Measurements from ENCODE around the gene TAF7.
"Not testable (repeated sequence)": the region's sequence is repeated elsewhere in the genome, so short reads cannot be mapped to it uniquely, and the experiment has no call there.

The TAF7 gene

GRCh38 chr5:141320225-141321169 lies at the start of gene TAF7:
TAF7 (minus strand) TSS chr5:141320784; CDS start chr5:141320044, 740 bp downstream.
- peak; percentile 82 for DNase-seq

- no peak for DNase-seq
Observed at GRCh38 chr5:141366016-141366896, 45.7 kb upstream of the TAF7 start.

- no peak for DNase-seq
Observed at GRCh38 chr5:141363952-141364660, 43.5 kb upstream of the TAF7 start, which contains the start of gene PCDHGA5. PCDHGA5 (plus strand) TSS chr5:141364162; CDS start chr5:141364331, 169 bp downstream.

- DNase-seq, result no peak
Observed at GRCh38 chr5:141362719-141363118, 42.1 kb upstream of the TAF7 start.

- DNase-seq, result no peak
Observed at GRCh38 chr5:141360685-141361084, 40.1 kb upstream of the TAF7 start.

GRCh38 chr5:141359790-141360426 lies 39.3 kb upstream of the TAF7 start, which contains the start of gene PCDHGB2:
PCDHGB2 (plus strand) TSS chr5:141359994; CDS start chr5:141360136, 142 bp downstream.
- no peak for DNase-seq

- DNase-seq, result no peak
Observed at GRCh38 chr5:141356950-141357349, 36.4 kb upstream of the TAF7 start.

- no peak for DNase-seq
Observed at GRCh38 chr5:141356133-141356532, 35.5 kb upstream of the TAF7 start.

GRCh38 chr5:141355641-141356040 lies 35.1 kb upstream of the TAF7 start:
- DNase-seq, result no peak

GRCh38 chr5:141354900-141355469 lies 34.4 kb upstream of the TAF7 start, which contains the start of gene PCDHGA4:
PCDHGA4 (plus strand) TSS chr5:141355021; CDS start chr5:141355108, 87 bp downstream.
- DNase-seq, result no peak

- DNase-seq, result no peak
Observed at GRCh38 chr5:141351591-141351990, 31.0 kb upstream of the TAF7 start.

- peak; percentile 13 for DNase-seq
Observed at GRCh38 chr5:141349917-141350619, 29.5 kb upstream of the TAF7 start, which contains the start of gene PCDHGB1. PCDHGB1 (plus strand) TSS chr5:141350099; CDS start chr5:141350261, 162 bp downstream.

GRCh38 chr5:141346017-141346416 lies 25.4 kb upstream of the TAF7 start:
- not testable (repeated sequence) for DNase-seq

- no peak for DNase-seq
Observed at GRCh38 chr5:141345327-141345726, 24.7 kb upstream of the TAF7 start.

GRCh38 chr5:141343953-141344463 lies 23.4 kb upstream of the TAF7 start:
- no peak for DNase-seq

- DNase-seq, result no peak
Observed at GRCh38 chr5:141343242-141343952, 22.8 kb upstream of the TAF7 start, which contains the start of gene PCDHGA3. PCDHGA3 (plus strand) TSS chr5:141343829; CDS start chr5:141344034, 205 bp downstream.

GRCh38 chr5:141342773-141343172 lies 22.2 kb upstream of the TAF7 start:
- DNase-seq, result no peak

- not testable (repeated sequence) for DNase-seq
Observed at GRCh38 chr5:141340781-141341354, 20.3 kb upstream of the TAF7 start.

Data from NCI-H1092 treated with DMSO at 0.1 percent for 48 hours (cell line).